Sigmoid colon (tissue), 7 donors: ENCODE data around the gene MICALL2. TPM values are rescaled to one million over a fixed set of nuclear protein-coding genes. Genes with fewer than 3 reads are reported as not detected.

Experiments
- DNase-seq: peaks from one replicate; pipeline ENCODE4 v3.0.0-alpha.2; 2019
- H3K27ac ChIP-seq, 4 donors: fragments of 200-600 bp; sonication (generic); one replicate each; pipeline ENCODE4 v1.5.1; 2016 to 2019; ENCODE audit warnings: mild to moderate bottlenecking in 1 of 4
- H3K27me3 ChIP-seq, 3 donors: fragments of 200-600 bp; sonication (generic); one replicate each; pipeline ENCODE4 v1.5.1; 2019; ENCODE audit warnings: mild to moderate bottlenecking in 1 of 3
- H3K36me3 ChIP-seq, 4 donors: fragments of 200-600 bp; sonication (generic); one replicate each; pipeline ENCODE4 v1.5.1; 2016 to 2019
- H3K4me1 ChIP-seq, 4 donors: fragments of 200-600 bp; sonication (generic); one replicate each; pipeline ENCODE4 v1.5.1; 2017 to 2019
- H3K4me3 ChIP-seq, 4 donors: fragments of 200-600 bp; sonication (generic); one replicate each; pipeline ENCODE4 v1.5.1; 2017 to 2019; ENCODE audit warnings: mild to moderate bottlenecking in 2 of 4, moderate library complexity in 1 of 4
- H3K9me3 ChIP-seq, 4 donors: fragments of 200-600 bp in 3 of 4; sonication (generic) in 3 of 4; one replicate each; pipeline versions ENCODE4 v1.5.1 to v1.6.1; 2013 to 2019
- EP300 ChIP-seq, 4 donors: sonication (generic); formaldehyde crosslinking; IDR thresholded peaks; one replicate each; pipeline ENCODE4 v1.6.1; 2017; ENCODE audit warnings: antibody characterized with exemption in 4 of 4
- POLR2A ChIP-seq, 2 donors: fragments of 450-650 bp; IDR thresholded peaks; one replicate each; pipeline ENCODE4 v1.6.1; 2016; ENCODE audit warnings: antibody characterized with exemption in 2 of 2, mild to moderate bottlenecking in 2 of 2, moderate library complexity in 2 of 2
- POLR2AphosphoS5 ChIP-seq, 4 donors: sonication (generic); formaldehyde crosslinking; IDR thresholded peaks; one replicate each; pipeline ENCODE4 v1.6.1; 2017; ENCODE audit warnings: antibody characterized with exemption in 4 of 4
- WGBS, 2 donors: extraction: QIAGEN DNeasy Blood & Tissue Kit; methylation state at CpG; one replicate each; pipeline ENCODE4 v1.1.7; 2013; 5-methylcytosine and 5-hydroxymethylcytosine counted together
- intact Hi-C: fragments of 100-400 bp; cut with DNase I; formaldehyde crosslinking; loops from one replicate; pipeline ENCODE4 v1.15.1; 2023
- polyA plus RNA-seq, 3 donors: library from polyadenylated mRNA; stranded (reverse); fragments of 200-250 nt; gene quantifications; one replicate each; pipeline ENCODE4 v1.2.3, GENCODE V29; 2013
- total RNA-seq, 4 donors: library from RNA; depleted of rRNA; stranded (reverse); fragments of >200 nt; gene quantifications; one replicate each; pipeline ENCODE4 v1.1.0, GENCODE V29; 2016
- TF ChIP-seq, protein P1 (sequence below), 4 experiments: fragments of 450-650 bp in 3 of 4; fragments of 200-600 bp in 1 of 4; IDR thresholded peaks; one replicate each; pipeline ENCODE4 v1.5.1; 2016 to 2019; ENCODE audit warnings: antibody characterized with exemption in 4 of 4, mild to moderate bottlenecking in 3 of 4, moderate library complexity in 2 of 4
- donor health status: healthy with polysubstance abuse.
- donor health status: Bipolar disorder and iron deficiency.
- donor health status: healthy.

The MICALL2 gene
- total and polyA plus RNA-seq, 7 donors, result 8.4 to 86.2 (median 30.7) TPM

DNA sequence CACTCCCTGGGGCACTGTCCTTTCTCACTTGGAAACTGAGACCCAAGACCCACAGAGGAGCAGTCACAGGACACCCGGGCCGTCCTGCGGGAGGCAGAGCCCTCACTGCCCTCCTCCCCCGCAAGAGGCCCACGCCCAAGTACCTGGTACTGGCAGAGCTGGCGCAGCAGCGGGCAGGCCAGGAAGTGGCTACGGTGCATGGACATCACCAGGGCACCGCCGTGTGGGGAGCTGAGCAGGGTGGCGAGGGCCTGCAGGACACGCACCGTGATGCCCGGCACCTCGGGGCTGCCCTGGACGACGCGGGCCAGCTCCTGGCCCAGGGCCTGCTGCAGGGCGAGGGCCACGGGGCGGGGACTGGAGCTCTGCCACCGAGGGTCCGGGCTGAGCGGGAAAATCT lies 20.0 kb upstream of the MICALL2 start:
- Histone ChIP-seq H3K27me3 (no peaks in the 10 kb centered on the region), H3K9me3 (no peaks in the 10 kb centered on the region), H3K4me1 (peaks cover 0 to 1% (median under 1%) of the 10 kb centered on the region in 4 donors), H3K27ac (no peak overlapping the region), H3K4me3 (no peak overlapping the region), H3K36me3 (peaks cover 16 to 100% (median 55%) of the 10 kb centered on the region in 4 donors)
- WGBS, 2 donors, result 88 to 90% methylated on average over 24 of the region's 24 CpGs
- DNase-seq, result no peak
- TF ChIP-seq, protein P1, sequence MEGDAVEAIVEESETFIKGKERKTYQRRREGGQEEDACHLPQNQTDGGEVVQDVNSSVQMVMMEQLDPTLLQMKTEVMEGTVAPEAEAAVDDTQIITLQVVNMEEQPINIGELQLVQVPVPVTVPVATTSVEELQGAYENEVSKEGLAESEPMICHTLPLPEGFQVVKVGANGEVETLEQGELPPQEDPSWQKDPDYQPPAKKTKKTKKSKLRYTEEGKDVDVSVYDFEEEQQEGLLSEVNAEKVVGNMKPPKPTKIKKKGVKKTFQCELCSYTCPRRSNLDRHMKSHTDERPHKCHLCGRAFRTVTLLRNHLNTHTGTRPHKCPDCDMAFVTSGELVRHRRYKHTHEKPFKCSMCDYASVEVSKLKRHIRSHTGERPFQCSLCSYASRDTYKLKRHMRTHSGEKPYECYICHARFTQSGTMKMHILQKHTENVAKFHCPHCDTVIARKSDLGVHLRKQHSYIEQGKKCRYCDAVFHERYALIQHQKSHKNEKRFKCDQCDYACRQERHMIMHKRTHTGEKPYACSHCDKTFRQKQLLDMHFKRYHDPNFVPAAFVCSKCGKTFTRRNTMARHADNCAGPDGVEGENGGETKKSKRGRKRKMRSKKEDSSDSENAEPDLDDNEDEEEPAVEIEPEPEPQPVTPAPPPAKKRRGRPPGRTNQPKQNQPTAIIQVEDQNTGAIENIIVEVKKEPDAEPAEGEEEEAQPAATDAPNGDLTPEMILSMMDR (IDR thresholded peaks at IDR 0.05), result no peak
- no peak for TF ChIP-seq EP300 (IDR thresholded peaks at IDR 0.05)
- no peak for TF ChIP-seq POLR2A (IDR thresholded peaks at IDR 0.05)
- TF ChIP-seq POLR2AphosphoS5 (IDR thresholded peaks at IDR 0.05), result no peak
- intact Hi-C loops, result no loop called here

DNA sequence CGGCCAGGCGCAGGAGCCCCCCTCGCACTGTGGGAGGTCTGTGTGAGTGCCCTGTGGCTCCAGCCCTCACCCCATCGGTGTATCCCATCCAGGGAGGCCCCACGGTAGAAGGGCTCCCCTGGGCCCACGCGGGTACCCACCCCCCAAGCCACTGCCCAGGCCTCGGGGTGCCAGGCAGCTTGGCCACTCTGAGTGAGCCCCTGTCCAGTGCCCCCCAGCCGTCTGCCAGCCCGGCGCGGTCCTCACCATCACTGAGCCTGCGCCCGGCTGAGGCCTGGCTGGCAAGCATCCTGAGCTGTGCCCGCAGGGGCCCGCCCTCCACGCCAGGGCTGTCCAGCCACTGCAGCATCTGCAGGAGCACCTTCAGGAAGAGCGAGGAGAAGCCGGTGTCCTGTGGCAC lies 19.2 kb upstream of the MICALL2 start:
- WGBS, 2 donors, result 91 to 96% methylated on average over 19 of the region's 19 CpGs
- DNase-seq, result no peak
- Histone ChIP-seq H3K27me3 (no peaks in the 10 kb centered on the region), H3K9me3 (no peaks in the 10 kb centered on the region), H3K36me3 (peaks cover 10 to 98% (median 50%) of the 10 kb centered on the region in 4 donors), H3K27ac (no peak overlapping the region), H3K4me3 (no peak overlapping the region), H3K4me1 (peaks cover 0 to 10% (median 5%) of the 10 kb centered on the region in 4 donors)
- no peak for TF ChIP-seq POLR2A (IDR thresholded peaks at IDR 0.05)
- TF ChIP-seq, protein P1 (IDR thresholded peaks at IDR 0.05), result no peak
- TF ChIP-seq POLR2AphosphoS5 (IDR thresholded peaks at IDR 0.05), result no peak
- TF ChIP-seq EP300 (IDR thresholded peaks at IDR 0.05), result no peak
- intact Hi-C loops, result no loop called here

DNA sequence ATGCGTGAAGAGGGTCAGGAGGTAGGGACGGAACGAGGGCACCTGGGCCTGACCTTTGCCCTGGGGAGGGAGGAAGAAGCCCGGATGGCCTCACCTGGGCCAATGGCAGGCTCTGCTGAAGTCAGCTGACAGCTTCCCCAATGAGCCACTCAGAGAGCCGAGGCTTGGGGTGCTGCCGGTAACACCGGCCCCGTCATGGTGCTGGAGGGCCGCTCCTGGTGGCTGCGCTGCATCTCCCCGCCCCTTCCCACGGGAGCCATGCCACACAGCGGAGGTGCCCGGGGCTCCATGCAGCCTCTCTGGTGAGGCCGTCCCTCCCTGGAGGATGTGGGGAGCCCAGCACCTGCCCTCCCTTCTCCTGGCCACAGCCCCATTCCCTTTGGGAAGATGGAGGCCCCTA lies 17.6 kb upstream of the MICALL2 start:
- Histone ChIP-seq H3K4me3 (no peak overlapping the region), H3K27me3 (no peaks in the 10 kb centered on the region), H3K4me1 (peaks cover 0 to 10% (median 5%) of the 10 kb centered on the region in 4 donors), H3K9me3 (no peaks in the 10 kb centered on the region), H3K36me3 (peaks cover 21 to 98% (median 52%) of the 10 kb centered on the region in 4 donors), H3K27ac (no peak overlapping the region)
- no peak for DNase-seq
- no peak for TF ChIP-seq EP300 (IDR thresholded peaks at IDR 0.05)
- TF ChIP-seq POLR2AphosphoS5 (IDR thresholded peaks at IDR 0.05), result no peak
- TF ChIP-seq POLR2A (IDR thresholded peaks at IDR 0.05), result no peak
- TF ChIP-seq, protein P1 (IDR thresholded peaks at IDR 0.05), result no peak
- intact Hi-C loops, result no loop called here
- WGBS, 2 donors, result 72 to 87% methylated on average over 15 of the region's 15 CpGs

DNA sequence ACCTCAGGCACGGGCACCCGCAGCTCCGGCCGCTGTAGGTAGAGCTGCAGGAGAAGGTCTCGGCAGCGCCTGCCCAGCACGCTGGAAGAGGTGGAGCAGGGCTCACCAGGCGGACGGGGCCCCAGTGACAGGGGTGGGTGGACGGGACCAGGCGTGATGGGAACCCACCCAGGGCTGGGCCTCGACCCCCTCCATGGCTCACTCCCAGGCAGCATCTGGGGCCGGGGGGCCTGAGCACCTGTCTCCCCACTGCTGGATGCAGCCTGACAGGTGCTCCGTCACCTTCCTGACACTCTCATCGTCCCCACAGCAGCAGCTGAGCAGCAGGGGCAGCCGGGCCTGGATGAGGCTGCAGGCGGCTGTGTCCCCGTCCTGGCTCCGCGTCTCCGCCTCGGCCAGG lies 16.7 kb upstream of the MICALL2 start:
- peaks cover 21 to 98% (median 53%) of the 10 kb centered on the region in 4 donors for H3K36me3 ChIP-seq
- TF ChIP-seq EP300 (IDR thresholded peaks at IDR 0.05) (no peak), POLR2AphosphoS5 (IDR thresholded peaks at IDR 0.05) (no peak), POLR2A (IDR thresholded peaks at IDR 0.05) (no peak)
- TF ChIP-seq, protein P1 (IDR thresholded peaks at IDR 0.05), result no peak
- DNase-seq, result no peak
- no peak overlapping the region for H3K4me3 ChIP-seq
- no peaks in the 10 kb centered on the region for H3K9me3 ChIP-seq
- peaks cover 0 to 10% (median 5%) of the 10 kb centered on the region in 4 donors for H3K4me1 ChIP-seq
- H3K27ac ChIP-seq, result no peak overlapping the region
- intact Hi-C loops, result no loop called here
- H3K27me3 ChIP-seq, result no peaks in the 10 kb centered on the region
- WGBS, 2 donors, result 96 to 97% methylated on average over 22 of the region's 22 CpGs

DNA sequence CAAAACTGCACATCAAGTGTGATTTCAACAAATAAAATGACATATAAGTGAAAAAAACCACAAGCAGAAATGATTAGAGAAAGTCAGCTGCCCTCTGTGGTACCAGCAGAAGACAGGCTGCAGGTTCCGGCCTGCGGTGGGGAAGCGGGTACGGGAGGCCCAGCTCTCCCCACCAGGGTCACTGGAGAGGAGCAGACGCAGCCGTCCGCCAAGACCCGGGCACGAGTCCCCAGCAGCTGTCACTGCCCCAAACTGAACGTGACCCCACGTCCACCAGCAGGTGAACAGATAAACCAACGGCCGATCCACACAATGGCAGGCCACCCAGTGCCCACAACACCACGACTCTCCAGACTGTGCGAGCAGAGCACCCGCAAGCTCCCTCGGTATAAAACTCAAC lies 16.1 kb upstream of the MICALL2 start:
- Histone ChIP-seq H3K4me1 (peaks cover 0 to 10% (median 5%) of the 10 kb centered on the region in 4 donors), H3K4me3 (no peak overlapping the region), H3K36me3 (peaks cover 27 to 98% (median 56%) of the 10 kb centered on the region in 4 donors), H3K9me3 (no peaks in the 10 kb centered on the region), H3K27me3 (no peaks in the 10 kb centered on the region), H3K27ac (no peak overlapping the region)
- TF ChIP-seq POLR2A (IDR thresholded peaks at IDR 0.05) (no peak), EP300 (IDR thresholded peaks at IDR 0.05) (no peak), POLR2AphosphoS5 (IDR thresholded peaks at IDR 0.05) (no peak)
- TF ChIP-seq, protein P1 (IDR thresholded peaks at IDR 0.05), result no peak
- intact Hi-C loops, result no loop called here
- 95 to 96% methylated on average over 17 of the region's 17 CpGs for WGBS, 2 donors
- DNase-seq, result no peak
